Measurements from ENCODE around the gene PHACTR3.
"Not testable (repeated sequence)": the region's sequence is repeated elsewhere in the genome, so short reads cannot be mapped to it uniquely, and the experiment has no call there.

GRCh38 chr20:59618585-59618984 is 14.2 kb downstream of the PHACTR3 start:
- not testable (repeated sequence) for TF ChIP-seq CTCF (IDR thresholded peaks at IDR 0.05; ENCODE audit: insufficient read depth, low read depth, low read length); EZH2 (IDR thresholded peaks at IDR 0.05; ENCODE audit: insufficient read depth, low read length)

Measured in astrocyte (in vitro differentiated cells and primary cell).